ENCODE measurements around the gene HLA-DOA.

DNA sequence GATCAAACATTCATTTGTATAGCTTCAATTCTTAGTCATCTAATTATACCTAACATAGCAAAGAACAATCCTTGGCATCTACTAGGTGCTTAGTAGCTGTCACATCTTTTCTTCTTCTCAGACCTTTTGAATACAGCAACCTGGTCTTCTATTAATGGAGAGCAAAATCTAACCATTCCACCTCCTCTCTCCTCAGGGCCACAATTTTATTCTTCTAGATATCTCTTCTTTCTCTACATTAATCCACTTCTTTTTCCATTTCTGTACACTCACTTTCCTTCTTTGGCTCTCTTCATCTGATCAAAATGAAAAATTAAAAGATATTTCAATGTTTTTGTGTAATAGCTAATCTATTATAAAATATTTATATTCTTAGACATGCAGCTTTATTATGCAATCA, 9.0 kb upstream of the HLA-DOA start:
- TF ChIP-seq BACH2 (CRISPR knock-in tag; IDR thresholded peaks at IDR 0.05; ENCODE audit: borderline replicate concordance) (no peak), ZFP30 (CRISPR knock-in tag; IDR thresholded peaks at IDR 0.05) (no peak), GLIS3 (CRISPR knock-in tag; IDR thresholded peaks at IDR 0.05) (no peak), ZC3H10 (CRISPR knock-in tag; IDR thresholded peaks at IDR 0.05) (no peak), ZNF565 (CRISPR knock-in tag; conservative IDR thresholded peaks at IDR 0.05; ENCODE audit: low read depth) (no peak), OSR1 (CRISPR knock-in tag; IDR thresholded peaks at IDR 0.05) (no peak), ZNF8 (CRISPR knock-in tag; IDR thresholded peaks at IDR 0.05) (no peak)
- TF ChIP-seq, protein P1, sequence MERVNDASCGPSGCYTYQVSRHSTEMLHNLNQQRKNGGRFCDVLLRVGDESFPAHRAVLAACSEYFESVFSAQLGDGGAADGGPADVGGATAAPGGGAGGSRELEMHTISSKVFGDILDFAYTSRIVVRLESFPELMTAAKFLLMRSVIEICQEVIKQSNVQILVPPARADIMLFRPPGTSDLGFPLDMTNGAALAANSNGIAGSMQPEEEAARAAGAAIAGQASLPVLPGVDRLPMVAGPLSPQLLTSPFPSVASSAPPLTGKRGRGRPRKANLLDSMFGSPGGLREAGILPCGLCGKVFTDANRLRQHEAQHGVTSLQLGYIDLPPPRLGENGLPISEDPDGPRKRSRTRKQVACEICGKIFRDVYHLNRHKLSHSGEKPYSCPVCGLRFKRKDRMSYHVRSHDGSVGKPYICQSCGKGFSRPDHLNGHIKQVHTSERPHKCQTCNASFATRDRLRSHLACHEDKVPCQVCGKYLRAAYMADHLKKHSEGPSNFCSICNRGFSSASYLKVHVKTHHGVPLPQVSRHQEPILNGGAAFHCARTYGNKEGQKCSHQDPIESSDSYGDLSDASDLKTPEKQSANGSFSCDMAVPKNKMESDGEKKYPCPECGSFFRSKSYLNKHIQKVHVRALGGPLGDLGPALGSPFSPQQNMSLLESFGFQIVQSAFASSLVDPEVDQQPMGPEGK (CRISPR knock-in tag; IDR thresholded peaks at IDR 0.05; ENCODE audit: borderline replicate concordance) = no peak

Measured in SK-N-SH treated with all-trans-retinoic acid at 6 μM for 48 hours (cell line).